CD1c-positive myeloid dendritic cell (primary cell): ENCODE measurements around the gene NPC1.

ENCODE experiments used
- DNase-seq: peaks from one replicate; pipeline ENCODE4 v3.0.0-alpha.2; 2016; ENCODE audit errors: extremely low spot score

NPC1 gene

GRCh38 chr18:23487738-23488570 lies 98.4 kb downstream of the NPC1 start:
- peak; percentile 33 for DNase-seq

- no peak for DNase-seq
These were observed 100.9 kb downstream of the NPC1 start for GRCh38 chr18:23485386-23485785.

- DNase-seq = no peak
These were observed 101.6 kb downstream of the NPC1 start for GRCh38 chr18:23484561-23485182.
